ACC112 (cell line): ENCODE data around the gene SGK1.
A peak's percentile ranks its signal among the peaks of the same experiment; 100 is the strongest.
"Not testable (repeated sequence)": the region's sequence is repeated elsewhere in the genome, so short reads cannot be mapped to it uniquely, and the experiment has no call there.

Source experiments
- H2AFZ ChIP-seq: fragments of 200-600 bp; sonication (generic); one replicate; pipeline ENCODE4 v1.6.0; 2017; ENCODE audit warnings: antibody characterized with exemption, low read length; ENCODE audit not compliant: unreplicated experiment
- H3K27ac ChIP-seq: fragments of 200-600 bp; sonication (generic); 2 replicates; pipeline ENCODE4 v1.5.1; 2014; ENCODE audit warnings: low read depth, mild to moderate bottlenecking, antibody characterized with exemption, low read length, moderate library complexity
- H3K27me3 ChIP-seq: fragments of 200-600 bp; sonication (generic); 2 replicates; pipeline ENCODE4 v1.6.1; 2014; ENCODE audit warnings: mild to moderate bottlenecking, antibody characterized with exemption, low read length, moderate library complexity, mixed read lengths; ENCODE audit not compliant: insufficient read depth
- H3K36me3 ChIP-seq: fragments of 200-600 bp; sonication (generic); 2 replicates; pipeline ENCODE4 v1.6.1; 2016; ENCODE audit warnings: mild to moderate bottlenecking, antibody characterized with exemption, low read length, moderate library complexity, mixed read lengths; ENCODE audit not compliant: insufficient read depth
- H3K4me1 ChIP-seq: fragments of 200-600 bp; sonication (generic); one replicate; pipeline ENCODE4 v1.6.1; 2016; ENCODE audit warnings: low read length, mixed read lengths; ENCODE audit not compliant: insufficient read depth, unreplicated experiment, control insufficient read depth
- H3K4me3 ChIP-seq: fragments of 200-600 bp; sonication (generic); 2 replicates; pipeline ENCODE4 v1.5.1; 2014; ENCODE audit warnings: mild to moderate bottlenecking, low read depth, low read length
- H3K79me2 ChIP-seq: fragments of 200-600 bp; sonication (generic); one replicate; pipeline ENCODE4 v1.6.0; 2016; ENCODE audit warnings: low read length; ENCODE audit not compliant: control insufficient read depth, unreplicated experiment, insufficient read depth

Gene SGK1

DNA sequence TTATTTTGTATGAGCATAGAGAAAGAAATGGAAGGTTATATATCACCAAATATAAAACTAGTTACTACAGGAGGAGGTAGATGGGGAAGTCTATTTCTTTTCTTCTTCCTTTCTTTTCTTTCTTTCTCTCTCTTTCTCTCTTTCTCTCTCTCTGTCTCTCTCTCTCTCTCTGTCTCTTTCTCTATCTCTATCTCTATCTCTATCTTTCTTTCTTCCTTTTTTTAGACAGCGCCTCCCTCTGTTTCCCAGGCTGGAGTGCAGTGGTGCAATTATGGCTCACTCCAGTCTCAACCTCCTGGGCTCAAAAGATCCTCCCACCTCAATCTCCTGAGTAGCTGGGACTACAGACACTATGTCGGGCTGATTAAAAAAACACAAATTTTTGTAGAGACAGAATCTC is 10.2 kb upstream of the SGK1 start:
- H3K4me1 ChIP-seq = no peaks in the 10 kb centered on the region
- no peaks in the 10 kb centered on the region for H3K27me3 ChIP-seq
- no peaks in the 10 kb centered on the region for H3K79me2 ChIP-seq
- H3K36me3 ChIP-seq = no peaks in the 10 kb centered on the region
- H3K4me3 ChIP-seq = no peak overlapping the region
- H2AFZ ChIP-seq = no peak overlapping the region
- no peak overlapping the region for H3K27ac ChIP-seq

DNA sequence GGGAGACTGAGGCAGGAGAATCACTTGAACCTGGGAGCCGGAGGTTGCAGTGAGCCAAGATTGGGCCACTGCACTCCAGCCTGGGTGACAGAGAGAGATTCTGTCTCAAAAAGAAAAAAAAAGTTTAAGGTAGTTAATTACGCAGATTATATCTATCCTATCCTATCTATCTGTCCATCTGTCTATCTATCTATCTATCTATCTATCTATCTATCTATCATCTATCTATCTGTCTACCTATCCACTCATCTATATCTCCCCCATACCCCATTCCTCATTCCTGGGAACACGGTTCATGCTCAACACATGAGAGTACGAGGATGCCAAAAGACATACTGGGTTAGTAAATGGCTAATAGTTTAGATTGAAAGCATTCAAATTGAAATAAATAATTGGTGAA is 8.3 kb upstream of the SGK1 start:
- H3K36me3 ChIP-seq, H3K79me2 ChIP-seq, H3K27ac ChIP-seq, H2AFZ ChIP-seq, H3K27me3 ChIP-seq, H3K4me1 ChIP-seq, H3K4me3 ChIP-seq: not testable (repeated sequence)

DNA sequence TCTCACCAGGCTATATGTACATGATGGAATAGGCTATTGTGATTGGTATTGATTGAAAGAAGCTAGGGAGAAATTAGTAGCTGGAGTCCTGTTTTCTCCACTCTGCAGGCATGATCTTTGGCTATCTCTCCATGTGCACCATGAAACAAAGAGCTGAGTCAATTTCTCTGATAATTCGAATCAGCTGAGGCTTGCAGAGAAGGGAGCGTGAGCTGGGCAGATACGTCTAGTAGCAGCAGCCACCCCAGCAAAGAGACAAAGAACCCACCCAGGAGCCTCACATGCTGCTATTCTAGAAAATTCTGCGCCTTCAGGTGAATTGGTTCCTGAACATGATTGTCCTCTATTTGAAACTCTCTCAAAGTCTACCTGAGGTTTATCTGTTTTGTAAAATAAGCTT is 6.9 kb upstream of the SGK1 start:
- no peak overlapping the region for H3K27ac ChIP-seq
- H3K36me3 ChIP-seq = no peaks in the 10 kb centered on the region
- H3K4me1 ChIP-seq = no peaks in the 10 kb centered on the region
- no peaks in the 10 kb centered on the region for H3K79me2 ChIP-seq
- no peak overlapping the region for H2AFZ ChIP-seq
- H3K27me3 ChIP-seq = no peaks in the 10 kb centered on the region
- no peak overlapping the region for H3K4me3 ChIP-seq

DNA sequence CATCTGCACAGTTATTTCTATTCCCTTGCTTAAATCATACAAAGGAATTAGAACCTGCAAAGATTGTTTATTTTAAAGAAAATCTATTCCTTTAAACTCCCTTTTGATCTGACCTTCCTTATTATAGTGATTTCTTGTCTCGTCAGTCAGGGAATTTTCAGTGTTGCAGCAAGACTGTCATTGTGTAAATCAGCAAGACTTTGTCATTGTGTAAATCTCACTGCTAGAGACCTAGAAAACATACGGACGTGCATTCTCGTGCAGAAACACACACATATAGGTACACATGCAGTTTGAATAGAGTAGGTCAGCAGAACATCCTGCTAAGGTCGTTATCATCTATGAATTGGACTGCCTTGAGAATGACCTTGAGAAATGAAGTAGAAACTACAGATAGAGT is 6.2 kb upstream of the SGK1 start:
- no peak overlapping the region for H3K4me3 ChIP-seq

DNA sequence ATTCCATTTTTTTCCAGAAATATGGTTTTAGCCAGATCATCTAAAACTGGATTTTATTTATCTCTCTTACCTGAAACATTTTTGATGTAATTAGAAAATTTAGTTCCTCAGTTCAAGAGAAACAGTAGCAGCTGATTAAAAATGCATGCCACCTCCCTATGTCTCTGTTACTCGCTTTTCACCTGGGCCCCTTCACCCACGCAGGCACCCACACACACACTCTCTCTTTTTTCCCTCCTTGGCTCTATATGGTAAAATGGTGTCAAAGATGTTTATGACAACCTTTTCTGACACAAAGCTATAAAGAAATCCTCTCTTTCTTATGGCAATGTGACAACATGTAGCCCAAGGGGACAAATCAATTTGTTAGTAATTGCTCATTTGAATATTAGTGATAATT is 5.8 kb upstream of the SGK1 start:
- Histone ChIP-seq H3K4me1 (no peaks in the 10 kb centered on the region), H3K36me3 (no peaks in the 10 kb centered on the region), H3K4me3 (no peak overlapping the region), H2AFZ (no peak overlapping the region), H3K27me3 (no peaks in the 10 kb centered on the region), H3K27ac (no peak overlapping the region), H3K79me2 (no peaks in the 10 kb centered on the region)

More for the DNA sequence above, 6.2 kb upstream of the SGK1 start:
- H3K36me3 ChIP-seq = no peaks in the 10 kb centered on the region
- no peaks in the 10 kb centered on the region for H3K27me3 ChIP-seq
- H2AFZ ChIP-seq = no peak overlapping the region
- no peaks in the 10 kb centered on the region for H3K4me1 ChIP-seq
- H3K27ac ChIP-seq = no peak overlapping the region
- no peaks in the 10 kb centered on the region for H3K79me2 ChIP-seq

DNA sequence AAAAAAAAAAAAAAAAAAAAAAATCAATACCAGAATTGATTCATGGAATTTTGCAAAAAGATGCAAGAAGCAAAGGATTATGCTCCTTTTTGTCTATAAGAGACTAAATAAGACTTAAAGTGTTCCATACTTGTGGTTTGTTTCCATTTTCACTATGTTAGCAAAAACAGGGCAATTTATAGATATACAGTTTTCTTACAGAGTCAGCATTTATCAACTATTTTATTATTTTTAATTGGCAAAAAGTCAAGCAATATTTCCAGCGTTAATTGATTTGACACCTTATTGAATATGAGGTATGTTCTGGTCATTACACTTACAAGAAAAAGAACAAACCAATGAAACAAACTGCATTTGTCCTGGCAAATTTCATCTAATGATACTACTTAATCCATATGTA is 5.4 kb upstream of the SGK1 start:
- H3K4me3 ChIP-seq = no peak overlapping the region

DNA sequence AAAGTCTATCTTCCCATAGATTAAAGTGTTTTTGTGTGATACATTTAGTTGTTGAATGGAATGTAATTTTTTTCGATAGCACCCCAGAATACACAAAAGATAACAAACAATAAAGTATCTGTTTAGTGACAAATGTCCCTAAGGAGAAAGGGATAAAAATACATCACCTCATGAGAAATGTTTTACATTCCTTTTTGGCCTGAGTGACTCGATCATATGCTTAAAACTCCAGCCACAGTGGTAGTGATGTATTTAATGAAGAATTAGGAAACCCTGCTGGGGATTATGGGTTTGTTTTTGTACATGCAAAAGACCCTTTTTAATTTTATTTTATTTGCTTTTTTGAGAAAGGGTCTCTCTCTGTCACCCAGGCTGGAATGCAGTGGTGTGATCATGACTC is 4.3 kb upstream of the SGK1 start:
- no peaks in the 10 kb centered on the region for H3K27me3 ChIP-seq
- H3K36me3 ChIP-seq = no peaks in the 10 kb centered on the region
- H3K4me3 ChIP-seq = no peak overlapping the region
- H3K79me2 ChIP-seq = no peaks in the 10 kb centered on the region
- H3K27ac ChIP-seq = no peak overlapping the region
- H2AFZ ChIP-seq = no peak overlapping the region
- H3K4me1 ChIP-seq = peaks cover 3% of the 10 kb centered on the region

More for the DNA sequence above, 5.4 kb upstream of the SGK1 start:
- H3K36me3 ChIP-seq = no peaks in the 10 kb centered on the region
- H2AFZ ChIP-seq = no peak overlapping the region
- no peaks in the 10 kb centered on the region for H3K79me2 ChIP-seq
- H3K27me3 ChIP-seq = no peaks in the 10 kb centered on the region
- no peak overlapping the region for H3K27ac ChIP-seq
- H3K4me1 ChIP-seq = no peaks in the 10 kb centered on the region

DNA sequence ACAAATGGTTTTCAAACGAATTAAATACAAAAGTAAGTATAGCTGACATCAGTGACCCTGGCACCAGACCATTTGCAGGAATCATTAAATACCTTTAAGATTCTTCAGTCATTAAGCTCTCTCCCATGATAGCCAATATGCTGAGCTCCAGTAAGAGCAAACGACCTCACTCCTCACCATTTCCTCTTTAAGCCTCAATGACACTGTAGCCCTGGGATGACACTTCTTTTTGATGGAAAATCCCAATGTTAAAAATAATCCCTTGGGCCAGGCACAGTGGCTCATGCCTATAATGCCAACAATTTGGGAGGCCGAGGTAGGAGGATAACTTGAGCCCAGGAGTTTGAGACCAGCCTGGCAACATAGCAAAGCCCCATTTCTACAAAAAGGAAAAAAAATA is 3.3 kb upstream of the SGK1 start:
- Histone ChIP-seq H2AFZ (no peak overlapping the region), H3K4me3 (no peak overlapping the region), H3K27ac (no peak overlapping the region), H3K4me1 (peaks cover 3% of the 10 kb centered on the region), H3K79me2 (no peaks in the 10 kb centered on the region), H3K36me3 (no peaks in the 10 kb centered on the region), H3K27me3 (no peaks in the 10 kb centered on the region)

DNA sequence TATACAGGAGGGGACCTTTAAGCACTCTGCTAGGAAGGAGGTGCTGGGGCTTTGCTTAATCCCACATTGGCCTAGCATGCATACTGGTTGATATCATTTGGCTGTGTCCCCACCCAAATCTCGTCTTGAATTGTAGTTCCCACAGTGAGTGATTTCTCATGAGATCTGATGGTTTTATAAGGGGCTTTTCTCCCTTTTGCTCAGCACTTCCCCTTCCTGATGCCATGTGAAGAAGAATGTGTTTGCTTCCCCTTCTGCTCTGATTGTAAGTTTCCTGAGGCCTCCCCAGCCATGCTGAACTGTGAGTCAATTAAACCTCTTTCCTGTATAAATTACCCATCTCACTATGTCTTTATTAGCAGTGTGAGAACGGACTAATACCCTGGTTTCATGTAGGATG is 1.8 kb upstream of the SGK1 start:
- not testable (repeated sequence) for H3K27me3 ChIP-seq, H3K27ac ChIP-seq, H2AFZ ChIP-seq, H3K79me2 ChIP-seq, H3K36me3 ChIP-seq, H3K4me1 ChIP-seq, H3K4me3 ChIP-seq

DNA sequence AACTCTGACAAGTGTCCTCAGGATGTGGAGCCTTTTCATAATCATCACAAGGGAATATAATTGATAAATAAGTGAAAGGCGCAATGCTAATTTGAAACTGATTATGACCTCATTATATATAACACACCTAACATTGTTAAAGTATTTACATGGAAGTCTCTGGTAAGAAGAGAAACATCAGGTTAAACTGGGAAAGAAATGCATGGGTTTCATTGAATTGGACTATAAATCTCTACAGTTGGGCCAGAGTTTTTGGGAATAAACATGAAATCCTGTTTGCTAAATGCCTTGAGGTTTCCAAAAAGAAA is 1.0 kb upstream of the SGK1 start:
- no peaks in the 10 kb centered on the region for H3K27me3 ChIP-seq
- no peak overlapping the region for H3K4me3 ChIP-seq
- no peaks in the 10 kb centered on the region for H3K36me3 ChIP-seq
- no peak overlapping the region for H3K27ac ChIP-seq
- H3K79me2 ChIP-seq = no peaks in the 10 kb centered on the region
- H3K4me1 ChIP-seq = peaks cover 3% of the 10 kb centered on the region
- no peak overlapping the region for H2AFZ ChIP-seq

DNA sequence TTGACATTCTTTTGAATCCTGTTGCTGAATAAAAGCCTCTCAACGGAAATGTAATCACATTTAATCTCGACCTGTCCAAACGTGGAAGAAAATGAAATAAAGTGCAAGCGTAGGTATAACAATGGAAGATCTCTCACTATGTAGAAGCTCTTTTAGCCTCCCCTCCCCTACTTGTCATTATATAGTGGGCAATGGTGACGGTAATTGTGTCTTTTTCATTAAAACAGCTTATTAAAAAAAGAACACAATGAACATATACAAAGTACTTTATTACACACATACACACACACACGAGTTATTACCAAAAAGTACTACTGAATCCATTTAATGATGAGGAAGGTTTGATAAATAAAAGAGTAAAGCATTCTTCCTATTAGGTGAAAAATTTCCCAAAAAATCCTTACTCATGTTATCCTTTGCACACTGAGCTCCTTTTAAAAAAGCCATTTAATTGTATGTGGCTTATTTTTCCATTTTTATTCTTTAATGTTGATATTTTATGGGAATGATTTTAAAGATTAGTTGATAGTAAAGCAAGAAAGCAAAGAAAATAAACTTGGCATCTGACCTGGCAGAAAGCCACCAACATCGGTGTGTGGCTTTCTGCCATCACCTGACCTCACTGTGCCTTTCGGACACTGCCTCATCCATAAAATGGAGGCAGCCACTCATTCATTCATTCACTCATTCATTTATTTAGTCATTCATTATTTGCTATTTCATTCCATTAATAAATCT is 493 bp upstream of the SGK1 start:
- H3K27ac ChIP-seq = no peak overlapping the region
- peak overlapping the region; percentile 54 for H2AFZ ChIP-seq
- peak overlapping the region; percentile 80 for H3K4me3 ChIP-seq
- H3K27me3 ChIP-seq = no peaks in the 10 kb centered on the region
- H3K79me2 ChIP-seq = no peaks in the 10 kb centered on the region
- peaks cover 3% of the 10 kb centered on the region for H3K4me1 ChIP-seq
- no peaks in the 10 kb centered on the region for H3K36me3 ChIP-seq
